Ishikawa (cell line): Measurements from ENCODE around the gene NSMCE1.

Experiments
- CEBPB ChIP-seq: IDR thresholded peaks from 2 replicates; pipeline ENCODE4 v1.6.1; 2012
- CREB1 ChIP-seq: IDR thresholded peaks from 2 replicates; pipeline ENCODE4 v1.6.1; 2012; ENCODE audit warnings: low read depth
- EGR1 ChIP-seq: IDR thresholded peaks from 2 replicates; pipeline ENCODE4 v1.6.1; 2012
- EP300 ChIP-seq: IDR thresholded peaks from 2 replicates; pipeline ENCODE4 v1.6.1; 2012; ENCODE audit warnings: borderline replicate concordance
- FOXM1 ChIP-seq: IDR thresholded peaks from 2 replicates; pipeline ENCODE4 v1.6.1; 2012; ENCODE audit warnings: low read depth, borderline replicate concordance
- MAX ChIP-seq: IDR thresholded peaks from 2 replicates; pipeline ENCODE4 v1.6.1; 2012
- NFIC ChIP-seq: IDR thresholded peaks from 2 replicates; pipeline ENCODE4 v1.6.1; 2012
- RAD21 ChIP-seq: IDR thresholded peaks from 2 replicates; pipeline ENCODE4 v1.6.1; 2012; ENCODE audit warnings: low read depth
- REST ChIP-seq: IDR thresholded peaks from 2 replicates; pipeline ENCODE4 v1.6.1; 2012; ENCODE audit warnings: low read depth, mild to moderate bottlenecking
- TAF1 ChIP-seq: IDR thresholded peaks from 2 replicates; pipeline ENCODE4 v1.6.1; 2012; ENCODE audit warnings: low read depth, mild to moderate bottlenecking
- TCF12 ChIP-seq: IDR thresholded peaks from 2 replicates; pipeline ENCODE4 v1.6.1; 2012; ENCODE audit warnings: low read depth
- TEAD4 ChIP-seq: IDR thresholded peaks from 2 replicates; pipeline ENCODE4 v1.6.1; 2012
- USF1 ChIP-seq: IDR thresholded peaks from 2 replicates; pipeline ENCODE4 v1.6.1; 2012
- YY1 ChIP-seq: IDR thresholded peaks from 2 replicates; pipeline ENCODE4 v1.6.1; 2012; ENCODE audit warnings: low read depth
- ZBTB7A ChIP-seq: IDR thresholded peaks from 2 replicates; pipeline ENCODE4 v1.6.1; 2012; ENCODE audit warnings: low read depth

Gene NSMCE1

GRCh38 chr16:27191352-27191924 is 77.1 kb downstream of the NSMCE1 start:
- 0 out of 2 replicates have a peak, but pooled peaks have one; percentile 12 for TF ChIP-seq CEBPB
- TF ChIP-seq USF1 = no peak
- TF ChIP-seq NFIC = no peak
- no peak for TF ChIP-seq TAF1
- no peak for TF ChIP-seq TCF12

GRCh38 chr16:27190316-27190871 is 78.2 kb downstream of the NSMCE1 start:
- TF ChIP-seq RAD21 (no peak), TEAD4 (no peak), EP300 (no peak), TAF1 (no peak), CEBPB (no peak), EGR1 (no peak), CREB1 (no peak), TCF12 (no peak), MAX (no peak), ZBTB7A (no peak)

- TF ChIP-seq YY1 = no peak
Observed at GRCh38 chr16:27189335-27189972, 79.1 kb downstream of the NSMCE1 start.

GRCh38 chr16:27188633-27189032 is 79.9 kb downstream of the NSMCE1 start:
- TF ChIP-seq ZBTB7A (no peak), CREB1 (no peak), USF1 (no peak), TEAD4 (no peak), EP300 (no peak)

- TF ChIP-seq CREB1 = no peak
- no peak for TF ChIP-seq MAX
- TF ChIP-seq CEBPB = no peak
- TF ChIP-seq TEAD4 = no peak
- no peak for TF ChIP-seq RAD21
- no peak for TF ChIP-seq YY1
- TF ChIP-seq ZBTB7A = no peak
- no peak for TF ChIP-seq EGR1
- no peak for TF ChIP-seq EP300
- no peak for TF ChIP-seq USF1
- TF ChIP-seq TCF12 = no peak
- TF ChIP-seq REST = no peak
Observed at GRCh38 chr16:27185776-27186130, 82.8 kb downstream of the NSMCE1 start.

GRCh38 chr16:27182906-27183405 is 85.6 kb downstream of the NSMCE1 start:
- no peak for TF ChIP-seq ZBTB7A
- TF ChIP-seq USF1 = no peak
- no peak for TF ChIP-seq TCF12
- no peak for TF ChIP-seq MAX
- TF ChIP-seq CREB1 = no peak
- TF ChIP-seq TEAD4 = no peak
- TF ChIP-seq RAD21 = no peak
- TF ChIP-seq TAF1 = no peak
- TF ChIP-seq EP300 = no peak
- TF ChIP-seq FOXM1 = no peak
- no peak for TF ChIP-seq CEBPB
- no peak for TF ChIP-seq YY1
- no peak for TF ChIP-seq REST
- no peak for TF ChIP-seq EGR1
- TF ChIP-seq NFIC = no peak
